HG02678 (cell line): Measurements from ENCODE around the gene CCZ1B.
"Not testable (repeated sequence)": the region's sequence is repeated elsewhere in the genome, so short reads cannot be mapped to it uniquely, and the experiment has no call there.

Experiments
- ATAC-seq: cut with Tn5 transposase; IDR thresholded peaks from one replicate; pipeline ENCODE4 v1.9.1; 2021; ENCODE audit warnings: mild to moderate bottlenecking, moderate library complexity; ENCODE audit not compliant: unreplicated experiment

The CCZ1B gene

GRCh38 chr7:6831018-6831725 lies 5.1 kb upstream of the CCZ1B start:
- no peak for ATAC-seq

GRCh38 chr7:6830026-6830425 lies 4.0 kb upstream of the CCZ1B start:
- not testable (repeated sequence) for ATAC-seq

GRCh38 chr7:6829616-6830015 lies 3.5 kb upstream of the CCZ1B start:
- not testable (repeated sequence) for ATAC-seq

- not testable (repeated sequence) for ATAC-seq
Observed at GRCh38 chr7:6827180-6827579, 1.1 kb upstream of the CCZ1B start.

DNA sequence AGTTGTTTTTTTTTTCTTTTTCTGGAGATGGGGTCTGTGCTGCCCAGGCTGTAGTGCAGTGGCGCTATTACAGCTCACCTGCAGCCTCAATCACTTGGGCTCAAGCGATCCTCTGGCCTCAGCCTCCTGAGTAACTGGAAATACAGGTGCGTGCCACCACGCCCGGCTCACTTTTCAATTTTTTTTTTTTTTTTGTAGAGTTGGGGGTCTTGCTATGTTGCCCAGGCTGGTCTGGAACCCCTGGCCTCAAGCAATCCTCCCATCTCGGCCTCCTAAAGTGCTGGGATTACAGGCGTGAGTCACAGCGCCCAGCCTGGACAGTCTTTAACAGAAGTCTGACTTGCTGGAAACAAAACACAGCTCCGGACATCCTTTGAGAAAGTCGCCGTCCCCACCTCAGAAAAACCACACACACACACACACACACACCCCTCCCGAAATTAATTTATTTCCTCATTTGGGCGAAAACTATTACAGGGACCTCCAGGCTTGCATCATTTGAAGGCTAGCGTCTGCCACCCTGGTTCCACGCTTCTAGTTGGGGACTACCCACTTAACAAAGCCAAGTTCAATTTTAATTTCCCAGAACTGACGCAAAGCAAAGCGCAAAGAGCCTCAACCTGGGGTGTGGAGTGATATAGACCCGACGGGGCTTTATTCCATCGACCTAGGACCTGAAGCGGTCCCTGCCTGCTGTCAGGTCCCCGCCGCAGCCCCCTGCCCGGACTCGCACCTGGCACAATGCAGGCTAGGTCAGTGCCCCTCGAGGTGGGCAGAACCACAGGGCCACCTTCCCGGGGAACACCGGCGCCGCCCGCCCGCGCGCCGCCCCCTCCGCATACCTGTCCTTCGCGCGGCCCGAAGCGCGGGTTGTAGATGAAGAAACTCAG lies 594 bp downstream of the CCZ1B start:
- peak; percentile 49 for ATAC-seq

DNA sequence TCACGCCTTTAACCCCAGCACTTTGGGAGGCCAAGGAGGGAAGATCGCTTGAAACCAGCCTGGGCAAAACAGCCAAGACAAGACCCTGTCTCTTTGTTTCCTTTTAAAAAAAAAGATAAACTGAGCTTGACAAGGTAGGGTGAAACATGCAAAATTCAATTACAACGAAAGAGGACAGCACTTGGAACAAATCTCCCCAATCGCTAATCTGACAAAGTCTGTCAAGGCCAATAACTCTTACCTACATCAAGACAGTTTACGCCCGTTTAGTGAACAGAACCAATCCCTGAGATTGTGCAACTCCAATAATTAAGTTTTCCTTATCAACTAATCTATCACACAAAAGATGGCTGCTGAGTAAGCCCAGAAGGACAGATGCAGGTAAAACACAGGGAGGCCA lies 4.5 kb downstream of the CCZ1B start:
- not testable (repeated sequence) for ATAC-seq

GRCh38 chr7:6815470-6815869 lies 10.6 kb downstream of the CCZ1B start:
- not testable (repeated sequence) for ATAC-seq

DNA sequence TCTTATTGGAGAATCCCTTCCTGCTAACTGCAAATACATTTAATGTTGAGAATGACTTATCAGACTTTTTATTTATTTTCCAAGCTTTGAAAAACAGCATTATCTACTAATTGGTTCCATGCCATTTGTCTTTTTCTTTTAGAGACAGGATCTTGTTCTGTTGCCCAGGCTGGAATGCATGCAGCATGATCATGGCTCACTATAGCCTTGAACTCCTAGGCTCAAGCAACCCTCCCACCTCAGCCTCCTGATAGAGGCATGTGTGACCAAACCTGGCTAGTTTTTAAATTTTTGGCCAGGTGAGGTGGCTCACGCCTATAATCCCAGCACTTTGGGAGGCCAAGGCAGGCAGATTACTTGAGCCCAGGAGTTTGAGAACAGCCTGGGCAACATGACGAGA lies 13.1 kb downstream of the CCZ1B start:
- not testable (repeated sequence) for ATAC-seq

GRCh38 chr7:6807959-6808358 lies 18.1 kb downstream of the CCZ1B start:
- ATAC-seq = not testable (repeated sequence)

DNA sequence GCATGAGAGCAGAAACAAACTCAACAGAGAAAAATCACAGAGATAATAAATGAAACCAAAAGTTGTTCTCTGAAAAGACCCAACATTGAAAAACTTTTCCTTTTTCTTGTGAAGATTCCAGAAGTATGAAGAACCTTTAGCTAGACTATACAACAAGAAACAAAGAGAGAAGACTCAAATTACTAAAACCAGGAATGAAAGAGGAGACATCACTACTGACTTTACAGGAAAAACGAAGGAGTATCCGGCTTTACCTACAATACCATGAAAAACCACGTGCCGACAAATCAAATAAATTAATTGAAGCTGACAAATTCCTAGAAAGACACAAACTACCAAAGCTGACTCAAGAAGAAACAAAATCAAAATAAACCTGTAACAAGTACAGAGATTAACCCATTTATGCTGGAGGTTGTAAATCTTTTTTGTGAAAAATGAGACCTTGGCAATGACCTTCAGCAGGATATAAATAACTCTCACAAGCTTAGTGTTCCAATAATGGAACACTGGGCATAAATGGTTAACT lies 18.6 kb downstream of the CCZ1B start:
- ATAC-seq = not testable (repeated sequence)

DNA sequence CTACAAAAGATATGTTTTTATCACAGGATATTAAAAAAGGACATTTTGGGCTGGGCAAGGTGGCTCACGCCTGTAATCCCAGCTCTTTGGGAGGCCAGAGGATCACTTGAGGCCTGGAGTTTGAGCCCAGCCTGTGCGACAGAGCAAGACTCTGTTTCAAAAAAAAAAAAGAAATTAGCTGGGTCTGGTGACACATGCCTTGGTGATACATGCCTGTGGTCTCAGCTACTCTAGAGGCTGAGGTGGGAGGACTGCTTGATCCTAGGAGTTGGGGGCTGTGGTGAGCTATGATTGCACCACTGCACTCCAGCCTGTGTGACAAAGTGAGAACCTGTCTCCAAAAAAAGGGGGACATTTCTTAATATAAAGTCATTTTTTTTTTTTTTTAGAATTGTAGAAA lies 25.7 kb downstream of the CCZ1B start:
- not testable (repeated sequence) for ATAC-seq

GRCh38 chr7:6799887-6800286 lies 26.2 kb downstream of the CCZ1B start:
- ATAC-seq = not testable (repeated sequence)

- ATAC-seq = not testable (repeated sequence)
Observed at GRCh38 chr7:6798047-6798446, 28.0 kb downstream of the CCZ1B start.

DNA sequence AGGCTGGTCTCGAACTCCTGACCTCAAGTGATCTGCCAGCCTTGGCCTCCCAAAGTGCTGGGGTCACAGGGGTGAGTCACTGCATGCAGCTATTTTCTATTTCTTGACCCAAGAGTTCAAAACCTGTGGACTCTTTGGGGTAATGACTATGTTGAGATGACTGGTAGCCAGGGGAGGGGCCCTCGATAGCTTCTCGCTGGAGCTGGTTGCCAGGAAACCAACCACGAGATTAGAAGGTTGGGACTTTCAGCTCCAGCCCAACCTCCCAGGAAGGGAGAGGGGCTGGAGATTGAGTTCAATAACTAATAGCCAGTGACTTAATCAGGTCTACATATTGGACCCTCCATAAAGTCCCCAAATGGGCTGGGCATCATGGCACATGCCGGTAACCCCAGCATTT lies 28.9 kb downstream of the CCZ1B start:
- not testable (repeated sequence) for ATAC-seq

GRCh38 chr7:6794276-6794675 lies 31.8 kb downstream of the CCZ1B start:
- ATAC-seq = not testable (repeated sequence)

DNA sequence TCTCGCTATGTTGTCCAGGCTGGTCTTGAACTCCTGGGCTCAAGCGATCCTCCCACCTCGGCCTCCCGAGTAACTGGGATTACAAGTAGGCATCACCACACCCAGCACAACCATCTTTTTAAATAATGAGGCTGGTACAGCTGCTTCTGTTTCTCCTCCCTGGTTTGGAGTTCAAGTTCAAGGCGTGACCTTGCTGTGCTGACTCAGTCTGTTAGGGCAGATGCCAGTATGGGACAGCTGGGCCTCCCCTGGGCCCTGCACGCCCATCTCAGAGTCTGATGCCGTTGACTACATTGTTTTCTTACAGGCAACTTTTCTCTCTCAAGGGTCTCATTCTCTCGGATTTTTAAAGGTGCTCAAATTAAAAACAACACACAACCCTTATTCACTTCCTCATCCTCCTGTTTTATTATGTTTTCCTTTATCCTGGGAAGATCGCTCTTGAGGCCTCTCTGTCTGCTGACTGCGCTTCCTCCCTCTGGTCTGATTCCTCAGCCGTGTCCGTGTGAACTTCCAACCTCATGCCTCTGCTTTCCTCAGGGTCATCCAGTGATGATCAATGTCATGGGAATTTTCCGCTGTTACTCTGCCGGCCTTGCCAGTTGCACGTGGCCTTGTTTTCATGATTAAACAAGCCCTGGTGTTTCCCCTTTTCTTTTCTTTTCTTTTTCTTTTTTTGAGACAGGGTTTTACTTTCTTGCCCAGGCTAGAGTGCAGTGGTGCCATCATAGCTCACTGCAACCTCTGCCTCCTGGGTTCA lies 33.8 kb downstream of the CCZ1B start:
- ATAC-seq = not testable (repeated sequence)

GRCh38 chr7:6789353-6789752 lies 36.7 kb downstream of the CCZ1B start:
- ATAC-seq = not testable (repeated sequence)

DNA sequence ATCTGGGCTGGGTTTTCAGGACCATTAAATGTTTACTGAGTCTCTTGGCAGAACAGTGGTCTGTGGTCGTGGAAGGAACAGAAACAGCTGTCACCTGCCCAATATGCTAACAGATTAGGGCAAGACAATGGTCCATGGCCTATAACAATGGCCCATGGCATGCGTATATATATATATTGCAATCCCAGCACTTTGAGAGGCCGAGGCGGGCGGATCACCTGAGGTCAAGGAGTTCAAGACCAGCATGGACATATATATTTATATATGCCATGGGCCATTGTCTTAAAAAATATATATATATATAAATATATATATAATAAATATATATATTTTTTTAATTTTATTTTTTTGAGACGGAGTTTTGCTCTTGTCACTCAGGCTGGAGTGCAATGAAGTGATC lies 44.5 kb downstream of the CCZ1B start:
- not testable (repeated sequence) for ATAC-seq

DNA sequence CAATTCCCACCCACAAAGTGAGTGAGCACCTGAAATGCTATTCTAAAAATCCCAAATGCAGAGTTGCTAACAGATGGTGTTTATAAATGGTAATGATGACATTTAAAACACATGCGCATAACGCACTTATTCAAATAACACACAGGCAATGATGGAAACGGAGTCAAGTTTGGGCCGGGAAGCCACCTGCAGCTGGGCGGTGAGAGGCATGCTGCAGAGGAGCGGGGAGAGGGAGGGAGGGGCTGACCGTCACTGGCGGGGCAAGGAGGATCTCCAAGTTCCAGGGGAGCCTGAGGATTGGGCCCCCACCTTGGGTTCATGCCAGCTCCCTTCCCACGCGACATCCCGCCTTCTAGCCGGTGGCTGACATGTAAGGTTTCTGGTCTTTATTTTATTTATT lies 64.9 kb downstream of the CCZ1B start:
- not testable (repeated sequence) for ATAC-seq

DNA sequence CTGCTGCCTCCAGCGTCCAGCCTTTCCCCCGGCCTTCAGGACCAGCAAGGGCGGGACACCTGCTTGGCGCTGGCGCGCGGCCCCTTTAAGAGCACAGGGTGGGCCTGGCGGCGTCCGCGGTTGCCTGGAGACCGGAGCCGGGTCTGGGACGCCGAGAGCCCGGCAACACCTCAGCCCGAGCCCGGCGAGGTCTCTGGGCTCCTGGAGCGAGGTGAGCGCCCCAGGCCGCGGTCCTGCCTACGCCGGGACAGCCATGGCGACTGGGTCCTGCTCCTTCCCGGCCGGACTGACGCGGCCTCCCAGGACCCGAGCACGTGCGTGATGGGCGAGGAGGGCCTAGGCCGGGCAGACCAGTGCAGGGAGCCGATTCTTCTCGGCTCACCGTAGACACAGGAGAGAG lies 72.1 kb downstream of the CCZ1B start, which contains the start of gene RSPH10B2:
RSPH10B2 (plus strand) TSS at position 140 of the 400 bp plus-strand sequence. CDS start 3,575 bp downstream, outside the sequence.
- ATAC-seq = not testable (repeated sequence)

DNA sequence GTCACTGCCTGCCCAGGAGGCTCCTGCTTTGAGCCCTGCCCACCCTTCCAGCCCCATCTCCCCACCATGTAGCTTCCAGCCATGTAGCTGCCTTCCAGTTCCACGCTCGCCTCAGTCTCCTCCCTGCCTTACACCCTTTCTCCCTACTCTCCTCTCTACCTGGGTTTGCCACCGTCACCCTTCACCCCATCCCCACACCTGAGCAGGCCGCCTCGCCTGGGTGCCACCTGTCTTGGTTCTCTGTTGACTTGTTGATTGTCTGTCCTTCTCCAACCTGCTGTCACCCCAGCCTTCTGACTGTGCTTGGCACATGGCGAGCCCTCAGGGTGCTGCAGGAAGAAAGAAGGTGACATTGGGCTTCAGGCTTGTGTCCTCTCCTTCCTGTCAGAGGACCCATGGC lies 75.9 kb downstream of the CCZ1B start:
- not testable (repeated sequence) for ATAC-seq
